ENCODE results near the gene TEN1.

The TEN1 gene

DNA sequence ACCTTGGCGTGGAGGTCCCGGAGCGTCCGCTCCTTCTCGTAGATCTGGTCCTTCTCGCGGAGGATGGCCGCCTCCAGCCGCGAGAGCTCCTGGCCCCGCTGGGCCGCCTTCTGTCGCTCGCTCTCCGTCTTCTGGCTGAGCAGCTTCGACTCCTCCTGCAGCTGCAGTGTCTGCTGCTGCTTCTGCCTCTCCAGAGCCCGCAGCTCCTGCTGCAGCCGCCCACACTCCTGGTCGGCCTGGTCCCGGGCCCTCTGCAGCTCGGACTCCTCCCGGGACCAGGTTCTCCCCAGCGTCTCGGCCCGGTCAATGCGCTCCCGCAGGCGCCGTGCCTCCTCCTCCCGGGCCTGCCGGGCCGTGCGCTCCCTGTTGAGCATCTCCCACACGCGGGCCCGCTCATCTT is 29.2 kb downstream of the TEN1 start:
- DNase-seq: no peak

DNA sequence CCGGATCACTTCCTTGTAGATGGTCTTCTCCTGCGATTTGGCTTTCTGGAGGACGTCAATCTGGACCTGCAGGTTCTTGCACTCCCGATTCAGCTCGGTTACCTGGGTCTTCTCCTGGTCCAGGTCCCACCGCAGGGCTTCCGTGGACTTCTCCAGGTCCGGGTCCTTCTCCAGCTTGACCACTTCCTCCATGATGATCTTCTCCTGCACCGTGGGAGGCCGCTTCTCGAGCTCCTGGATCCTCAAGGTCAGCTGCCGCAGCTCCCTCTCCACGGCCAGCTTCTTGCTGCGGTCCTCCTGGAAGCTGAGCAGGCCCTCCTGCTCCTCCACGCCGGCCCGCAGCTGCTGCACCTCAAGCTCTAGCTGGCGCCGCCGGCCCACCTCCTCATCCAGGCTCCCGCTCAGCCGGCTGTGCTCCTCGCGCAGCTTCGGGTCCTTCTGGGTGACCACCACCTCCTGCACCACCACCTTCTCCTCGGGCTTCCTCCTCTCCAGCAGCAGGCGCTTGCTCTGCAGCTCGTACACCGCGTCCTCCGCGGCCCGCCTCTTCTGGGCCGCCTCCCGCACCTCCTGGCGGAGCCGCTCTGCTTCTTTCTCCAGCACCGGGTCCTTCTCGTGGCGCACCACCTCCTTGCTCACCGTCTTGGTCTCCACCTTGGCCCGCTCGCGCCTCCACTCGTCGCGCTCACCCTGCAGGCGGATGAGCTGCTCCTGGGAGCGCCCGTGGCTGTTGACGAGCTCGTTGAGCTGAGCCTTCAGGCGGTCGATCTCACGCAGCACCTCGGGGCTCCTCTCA is 29.8 kb downstream of the TEN1 start:
- no peak for DNase-seq

DNA sequence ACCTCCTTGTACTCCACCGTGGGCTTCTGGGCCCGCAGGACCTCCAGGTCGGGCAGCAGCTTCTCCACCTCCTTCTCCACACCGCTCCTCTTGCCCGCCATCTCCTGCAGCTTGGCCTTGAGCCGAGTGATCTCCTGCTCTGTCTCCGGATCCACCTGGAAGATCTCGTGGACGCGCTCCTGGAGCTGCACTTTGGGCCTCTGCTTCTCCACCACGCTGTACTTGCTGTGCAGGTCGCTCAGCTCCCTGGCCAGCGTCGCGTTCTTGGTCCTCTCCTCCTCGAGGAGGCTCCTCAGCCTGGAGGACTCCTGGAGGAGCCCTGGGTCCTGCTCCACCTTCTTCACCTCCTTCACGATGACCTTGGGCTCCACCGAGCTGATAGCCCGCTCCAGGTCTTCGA is 30.4 kb downstream of the TEN1 start:
- no peak for DNase-seq

DNA sequence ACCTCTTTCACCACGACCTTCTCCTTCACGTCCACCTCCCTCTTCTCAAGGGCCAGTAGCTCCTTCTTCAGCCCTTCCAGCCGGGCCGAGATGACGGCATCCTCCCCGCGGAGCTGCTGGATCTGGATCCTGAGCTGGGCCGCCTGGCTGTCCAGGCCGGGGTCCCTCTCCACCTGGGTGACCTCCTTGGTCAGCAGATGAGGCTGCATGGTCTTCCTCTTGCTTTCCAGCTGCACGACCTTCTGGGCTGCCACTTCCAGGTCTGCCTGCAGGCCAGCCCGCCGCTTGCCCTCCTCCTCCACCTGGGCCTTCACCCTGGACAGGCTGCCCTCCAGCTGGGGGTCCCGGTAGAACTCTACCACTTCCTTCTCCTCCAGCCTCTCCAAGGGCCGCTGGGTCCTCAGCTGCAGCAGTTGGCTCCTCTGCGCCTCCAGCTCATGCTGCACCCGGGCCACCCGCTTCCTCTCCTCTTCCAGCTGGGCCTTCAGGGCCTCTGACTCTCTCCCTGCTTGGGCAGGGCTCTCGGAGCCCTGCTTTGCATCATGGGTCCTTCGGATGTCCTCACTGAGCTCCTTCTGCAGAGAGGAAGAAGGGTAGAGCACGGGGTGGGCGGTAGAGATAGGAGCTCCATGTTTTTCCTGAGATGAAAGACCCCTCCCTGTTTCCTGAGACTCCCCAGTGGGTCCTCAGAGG is 31.1 kb downstream of the TEN1 start:
- DNase-seq: no peak

DNA sequence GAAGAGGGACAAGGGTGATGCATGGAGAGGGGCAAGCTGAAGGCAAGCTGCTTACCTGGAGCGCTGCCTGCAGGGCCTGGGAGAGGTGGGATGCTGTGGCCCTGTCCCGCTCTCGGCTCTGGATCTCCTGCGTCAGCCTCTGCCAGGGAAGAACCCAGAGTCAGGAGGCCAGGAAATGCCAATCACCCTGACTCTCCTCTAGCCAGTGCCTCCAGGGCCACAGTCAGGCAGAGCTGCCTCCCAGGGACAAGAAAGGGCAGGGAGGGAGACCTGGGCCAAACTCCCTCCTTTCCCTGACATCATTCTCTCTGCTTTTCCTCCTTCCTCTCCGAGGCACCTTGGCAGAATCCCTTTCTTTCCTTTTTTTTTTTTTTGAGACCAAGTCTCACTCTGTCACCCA is 32.9 kb downstream of the TEN1 start:
- DNase-seq: no peak

DNA sequence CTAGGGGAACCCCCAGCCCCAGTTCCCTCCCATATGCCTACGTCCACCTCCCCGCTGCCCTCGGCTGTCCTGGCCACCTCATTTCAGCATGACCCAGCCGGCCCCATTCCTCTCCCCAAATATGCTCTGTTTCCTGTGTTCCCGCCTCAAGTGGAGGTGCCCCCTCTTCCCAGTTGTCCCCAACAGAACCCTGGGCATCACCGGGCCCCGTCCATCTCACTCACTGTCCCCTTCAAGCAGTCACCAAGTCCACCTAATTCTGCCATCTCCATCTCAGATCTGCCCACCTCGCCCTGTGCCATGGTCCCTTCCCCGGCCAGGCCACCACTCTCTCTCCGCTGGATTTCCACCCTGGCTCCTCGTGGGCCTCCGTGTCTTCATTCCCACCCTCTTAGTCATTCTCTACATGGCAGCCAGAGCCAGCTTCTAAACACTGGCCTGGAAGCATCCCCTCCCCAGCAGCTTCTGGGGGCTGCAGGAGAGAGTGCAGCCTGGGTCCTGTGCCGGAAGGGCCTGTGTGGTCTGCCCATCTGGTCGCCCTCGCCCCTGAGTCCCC is 34.4 kb downstream of the TEN1 start:
- DNase-seq: no peak

DNA sequence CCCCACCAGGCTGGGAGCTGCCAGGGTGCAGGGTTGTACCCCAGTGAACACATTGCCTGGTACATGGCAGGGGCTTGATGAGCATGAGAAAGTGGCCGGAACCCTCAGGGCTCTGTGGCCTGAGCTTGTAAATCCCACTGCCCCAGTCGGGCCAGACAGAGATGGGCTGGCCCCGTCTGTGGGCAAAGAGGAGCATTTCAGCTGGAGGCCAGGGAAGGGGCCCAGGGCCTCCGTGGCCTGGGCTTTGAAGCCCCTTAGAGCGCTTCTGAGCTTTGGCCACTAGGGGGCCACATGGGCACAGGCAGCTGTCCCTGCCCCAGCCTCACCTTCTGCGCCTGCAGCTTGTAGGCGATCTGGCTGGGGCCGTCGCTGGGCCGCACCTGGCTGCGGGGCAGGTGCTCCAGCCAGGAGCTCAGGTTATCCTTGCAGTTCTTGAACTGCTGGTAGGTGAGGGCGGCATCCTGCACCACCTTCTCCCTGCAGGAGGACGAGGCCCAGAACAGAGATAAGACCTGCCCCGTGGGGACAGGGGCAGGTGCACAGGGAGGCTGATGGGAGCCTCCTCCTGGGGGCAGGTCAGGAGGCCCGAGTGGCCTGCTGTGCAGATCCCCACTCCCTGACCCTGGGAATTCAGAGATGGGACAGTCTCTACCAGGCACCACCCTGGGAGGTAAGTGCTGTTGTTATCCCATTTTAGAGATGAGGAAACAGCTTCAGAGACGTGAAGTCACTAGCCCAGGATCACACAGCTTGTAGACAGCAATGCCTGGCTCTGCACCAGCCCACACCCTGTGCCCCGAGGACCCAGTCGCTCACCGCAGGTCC is 35.3 kb downstream of the TEN1 start:
- DNase-seq: peak; percentile 37

DNA sequence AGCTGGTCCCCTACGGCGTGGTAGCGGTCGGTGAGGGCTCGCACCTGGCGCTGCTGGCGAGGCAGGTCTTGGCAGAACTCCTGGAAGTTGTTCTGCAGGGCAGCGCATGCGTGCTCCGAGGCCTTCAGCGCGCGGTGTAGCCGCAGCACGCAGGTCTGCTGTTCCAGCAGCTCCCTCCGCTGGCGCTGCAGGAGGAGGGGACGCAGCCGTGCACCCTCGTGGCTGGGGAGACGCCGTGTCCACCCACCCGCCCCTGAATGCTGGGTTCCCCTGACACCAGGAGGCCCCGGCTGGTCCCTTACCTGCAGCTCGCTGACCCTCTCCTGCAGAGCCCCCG is 35.9 kb downstream of the TEN1 start:
- no peak for DNase-seq

DNA sequence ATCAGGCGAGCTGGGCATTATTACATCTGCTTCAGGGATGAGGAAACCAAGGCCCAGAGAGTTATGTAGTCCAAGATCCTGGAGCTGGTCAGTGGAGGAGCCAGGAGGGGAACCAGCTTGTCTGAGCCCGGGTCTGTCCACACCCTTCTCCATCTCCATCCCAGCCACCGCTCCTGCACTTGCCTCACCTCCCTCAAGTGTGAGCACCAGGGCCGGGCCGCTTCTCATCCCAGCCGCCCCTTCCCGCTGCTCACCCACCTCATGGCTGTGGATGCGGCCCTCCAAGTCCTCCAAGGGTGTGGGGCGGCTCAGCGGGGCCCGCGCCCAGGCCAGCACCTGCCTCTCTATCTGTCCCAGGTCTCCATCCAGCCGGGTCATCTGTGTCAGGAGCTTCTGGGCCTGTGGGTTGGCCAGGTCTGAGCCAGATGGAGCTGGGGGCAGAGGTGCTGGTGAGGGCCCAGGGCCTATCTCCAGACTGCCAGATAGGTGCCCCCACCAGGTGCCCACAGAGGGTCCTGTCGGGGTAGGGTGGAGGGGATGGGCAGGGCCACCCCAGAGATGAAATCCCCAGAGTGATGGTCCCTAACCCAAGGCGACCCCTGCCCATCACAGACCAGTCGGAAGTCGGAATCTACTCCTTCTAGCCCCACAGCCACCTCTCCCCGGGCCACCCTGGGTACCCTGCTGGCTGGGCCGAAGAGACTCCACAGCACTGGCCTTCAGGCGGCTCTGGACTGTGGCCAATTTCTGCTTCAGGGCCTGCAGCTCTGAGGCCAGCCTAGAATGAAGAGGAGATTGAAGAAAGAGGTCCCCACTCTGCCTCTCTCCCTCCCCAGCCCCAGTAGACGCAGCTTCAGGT is 38.7 kb downstream of the TEN1 start:
- DNase-seq: no peak

DNA sequence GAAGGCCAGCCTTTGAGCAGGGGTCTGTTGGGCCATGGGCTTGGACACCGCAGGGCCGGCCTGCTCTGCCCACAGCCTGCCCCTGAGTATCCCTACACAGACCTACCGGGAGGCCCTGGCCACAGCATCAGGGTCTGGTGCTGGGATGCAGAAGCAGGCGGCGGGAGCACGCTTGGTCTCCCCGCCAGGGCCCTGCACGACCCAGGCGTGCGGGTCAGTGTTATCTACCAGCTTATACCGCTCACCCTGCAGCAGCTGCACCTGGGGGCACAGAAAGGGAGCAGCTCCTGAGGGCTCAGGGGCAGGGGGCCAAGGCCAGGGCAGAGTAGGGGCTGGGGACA is 39.3 kb downstream of the TEN1 start:
- no peak for DNase-seq

DNA sequence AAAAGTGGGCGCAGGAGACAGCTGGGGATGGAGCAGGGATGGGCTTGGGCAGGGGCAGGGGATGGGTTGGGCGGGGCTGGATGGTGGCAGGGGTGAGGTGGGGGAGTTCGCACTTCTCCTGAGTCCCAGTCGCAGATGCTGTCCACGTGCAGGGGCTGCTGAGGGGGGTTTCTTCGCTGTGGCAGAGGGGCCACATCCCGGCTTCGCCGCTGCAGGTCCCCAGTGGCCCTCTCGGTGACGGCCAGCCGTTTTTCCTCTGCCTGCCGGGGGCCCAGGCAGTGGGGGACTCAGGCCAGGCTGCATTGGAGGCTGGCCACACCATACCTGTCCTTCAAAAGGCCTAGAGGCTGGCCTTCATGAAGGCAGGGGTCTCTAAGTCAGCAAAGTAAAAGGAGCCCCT is 39.8 kb downstream of the TEN1 start:
- no peak for DNase-seq

DNA sequence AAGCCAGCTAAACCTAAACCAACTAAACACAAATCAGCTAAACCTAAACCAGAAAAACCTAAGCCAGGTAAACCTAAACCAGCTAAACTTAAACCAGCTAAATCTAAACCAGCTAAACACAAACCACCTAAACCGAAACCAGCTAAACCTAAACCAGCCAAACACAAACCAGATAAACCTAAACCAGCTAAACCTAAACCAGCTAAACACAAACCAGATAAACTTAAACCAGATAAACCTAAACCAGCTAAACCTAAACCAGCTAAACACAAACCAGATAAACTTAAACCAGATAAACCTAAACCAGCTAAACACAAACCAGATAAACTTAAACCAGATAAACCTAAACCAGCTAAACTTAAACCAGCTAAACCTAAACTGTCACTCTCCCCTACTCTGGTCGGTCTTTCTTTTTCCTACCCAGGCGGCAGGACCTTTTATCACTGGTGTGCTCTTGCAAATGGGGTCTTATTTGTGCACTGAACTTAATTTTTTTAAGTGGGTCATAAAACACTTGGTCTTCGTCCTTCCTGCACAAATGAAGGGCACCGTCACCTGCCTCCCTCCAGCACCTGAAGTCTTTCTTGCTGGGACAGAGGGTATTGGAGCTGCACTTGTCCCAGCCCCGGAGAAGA is 40.9 kb downstream of the TEN1 start:
- DNase-seq: no peak

DNA sequence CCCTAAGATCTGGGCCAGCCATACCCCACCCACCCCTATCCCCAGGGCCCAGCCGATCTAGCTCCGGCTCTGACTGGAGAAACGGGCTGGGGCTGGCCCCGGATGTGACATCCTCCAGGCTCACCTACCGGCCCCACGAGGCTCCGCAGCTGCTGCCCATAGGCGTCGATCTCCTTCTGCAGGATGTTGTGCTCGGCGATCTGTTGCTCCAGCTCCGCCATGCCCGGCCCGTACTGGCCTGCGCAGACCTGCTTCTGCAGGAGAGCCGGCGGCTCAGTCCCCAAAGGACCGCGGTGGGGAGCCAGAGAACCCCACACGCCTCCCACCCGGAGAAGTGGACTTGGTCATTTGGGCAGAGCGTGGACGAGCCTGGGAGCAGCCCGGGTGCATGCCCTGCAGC is 43.2 kb downstream of the TEN1 start:
- no peak for DNase-seq

DNA sequence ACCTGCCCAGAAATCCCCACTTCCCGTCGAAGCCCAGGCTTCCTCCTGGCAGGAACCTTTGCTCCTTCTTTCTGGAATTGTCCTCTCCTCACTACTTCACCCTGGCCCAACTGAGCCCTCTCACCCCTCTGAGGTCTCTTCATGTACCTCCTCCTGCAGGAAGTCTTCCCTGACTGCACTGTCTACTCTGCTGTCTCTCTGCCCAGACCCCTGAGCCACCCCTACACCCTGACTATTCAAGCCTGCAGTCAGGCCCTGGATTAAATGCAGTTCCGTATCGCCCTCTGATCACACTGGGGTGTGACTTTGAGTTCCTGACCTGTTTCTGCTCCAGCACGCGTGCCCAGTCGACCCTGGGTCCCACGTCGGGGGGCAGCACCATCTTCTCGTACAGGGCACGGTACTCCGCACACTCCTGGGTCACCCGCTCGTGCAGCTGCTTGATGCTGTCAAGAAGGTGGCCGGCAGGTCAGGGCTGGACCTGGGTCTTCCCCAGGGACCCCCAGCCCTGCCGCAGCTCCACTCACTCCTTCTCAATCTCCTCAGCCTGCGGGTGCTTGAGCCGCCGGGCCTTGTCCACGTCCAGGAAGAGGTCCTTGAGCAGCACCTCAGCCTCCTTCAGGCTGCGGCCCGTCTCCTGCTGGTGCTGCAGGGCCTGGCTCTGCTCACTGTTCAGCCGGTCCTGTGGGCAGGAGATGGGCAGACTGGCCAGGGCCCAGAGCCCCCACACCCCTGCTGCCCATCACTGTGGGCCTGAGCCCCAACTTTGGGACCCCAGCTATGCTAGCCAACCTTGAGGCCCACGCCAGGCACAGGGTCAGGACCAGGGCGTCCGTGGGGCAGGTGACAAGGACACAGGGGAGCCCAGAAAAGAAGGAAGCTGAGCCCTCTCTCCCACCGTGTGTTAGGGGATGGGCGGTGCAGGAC is 44.2 kb downstream of the TEN1 start:
- no peak for DNase-seq

DNA sequence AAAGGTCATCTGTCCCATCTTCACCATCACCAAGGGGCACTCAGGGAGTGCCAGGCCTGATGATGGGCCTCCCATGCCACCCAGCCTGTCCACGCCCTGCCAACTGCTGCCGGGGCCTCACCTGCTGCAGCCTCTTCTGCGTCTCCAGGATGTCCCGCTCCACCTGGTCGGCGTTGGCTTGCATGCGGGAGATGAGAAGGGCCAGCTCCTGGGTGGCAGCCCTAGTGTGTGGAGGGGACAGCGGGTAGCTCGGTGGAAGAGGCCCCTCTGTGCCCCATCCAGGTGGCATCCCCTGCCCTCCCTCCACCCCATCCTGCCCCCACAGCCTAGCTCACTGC is 44.8 kb downstream of the TEN1 start:
- DNase-seq: no peak

DNA sequence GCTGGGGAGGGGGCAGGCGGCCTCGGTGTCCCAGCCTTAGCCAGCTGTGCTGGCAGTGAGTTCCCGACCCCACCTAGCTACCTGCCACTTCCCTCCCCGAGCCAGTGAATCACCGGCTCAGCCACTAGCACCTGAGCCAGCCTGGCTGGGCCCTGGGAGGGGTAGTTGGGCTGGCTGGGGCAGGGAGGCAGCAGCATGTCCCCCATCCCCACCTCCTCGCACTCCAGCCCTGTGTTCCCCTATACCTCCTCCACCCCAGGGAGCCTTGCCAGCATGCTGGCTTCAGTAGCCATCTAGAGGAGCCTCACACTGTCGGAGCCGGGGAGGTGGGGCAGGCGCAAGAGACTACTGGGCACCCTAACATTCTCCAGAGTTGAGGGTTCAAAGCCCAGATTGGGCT is 45.3 kb downstream of the TEN1 start:
- DNase-seq: no peak

DNA sequence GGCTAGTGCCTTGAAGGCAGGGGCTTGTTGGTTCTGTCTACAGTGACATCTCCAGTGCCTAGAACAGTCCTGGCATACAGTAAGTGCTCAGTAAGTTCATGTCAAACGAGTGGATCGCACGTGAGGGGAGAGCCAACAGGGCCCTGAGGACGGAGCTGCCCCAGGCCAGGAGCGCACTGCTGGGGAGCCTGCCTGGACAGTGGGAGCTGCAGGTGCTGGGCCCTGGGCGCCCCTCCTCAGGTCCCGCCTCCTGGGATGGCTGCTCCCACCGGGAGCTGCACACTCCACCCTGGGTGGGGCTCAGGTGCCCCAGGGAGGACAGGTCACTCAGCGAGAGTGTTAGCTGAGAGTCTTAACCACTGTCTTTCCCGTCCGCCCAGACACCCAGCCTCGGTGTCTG is 46.3 kb downstream of the TEN1 start:
- DNase-seq: no peak

DNA sequence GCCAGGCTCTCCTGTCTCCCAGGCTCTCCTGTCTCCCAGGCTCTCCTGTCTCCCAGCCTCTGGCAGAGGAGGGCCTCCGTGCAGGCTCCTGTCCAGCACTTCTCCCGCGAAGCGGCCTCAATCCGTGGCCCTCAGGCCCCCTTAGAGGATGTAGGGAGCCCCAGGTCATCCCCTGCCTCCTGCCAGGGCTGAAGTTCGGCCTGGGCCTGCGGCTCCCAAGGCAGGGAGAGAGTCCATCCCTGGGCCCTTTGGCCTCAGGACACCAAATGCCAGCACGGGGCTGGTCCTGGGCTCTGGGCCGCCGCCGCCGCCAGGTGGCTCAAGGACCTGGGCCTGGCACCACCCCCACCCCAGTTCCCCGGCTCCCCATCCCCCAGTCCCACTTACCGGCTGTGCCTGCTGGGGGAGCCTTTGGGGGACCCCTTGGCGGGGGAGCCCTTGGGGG is 47.7 kb downstream of the TEN1 start:
- DNase-seq: no peak

DNA sequence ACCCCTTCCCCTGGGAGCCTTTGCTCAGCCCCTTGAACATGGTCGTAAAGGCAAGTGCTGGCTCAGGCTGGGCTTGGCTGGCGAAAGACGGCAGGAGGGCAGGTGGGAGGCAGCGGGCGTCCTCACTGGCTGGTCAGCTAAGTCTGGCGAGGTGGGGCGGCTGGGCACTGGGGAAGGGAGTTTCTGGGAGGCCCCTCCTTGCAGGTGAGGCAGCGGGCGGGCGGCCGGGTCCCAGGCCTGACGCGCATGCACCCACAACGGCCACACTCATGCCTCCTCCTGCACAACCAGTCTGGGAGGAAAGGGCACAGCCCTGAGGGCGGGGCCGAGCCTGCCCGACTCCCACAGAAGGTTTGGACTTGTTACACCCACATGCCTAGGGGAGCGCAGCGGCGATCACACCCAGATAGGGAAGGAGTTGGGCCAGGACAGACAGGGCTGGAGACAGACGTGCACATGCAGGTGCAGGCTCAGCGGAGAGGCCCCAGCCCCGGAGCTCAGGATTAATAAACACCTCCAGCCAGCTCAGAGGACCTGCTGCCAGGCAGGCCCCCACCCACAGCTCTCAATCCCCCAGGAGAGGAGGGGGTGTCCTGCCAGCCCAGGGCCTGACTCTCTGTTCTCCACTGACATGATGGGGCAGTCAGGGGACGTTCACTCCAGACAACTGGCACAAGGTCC is 48.3 kb downstream of the TEN1 start, which contains the start of gene EVPL:
Gene EVPL (minus strand): TSS at position 148 of the 681 bp plus-strand sequence. CDS start 108 bp downstream, at position 40.
- DNase-seq: peak; percentile 44

DNA sequence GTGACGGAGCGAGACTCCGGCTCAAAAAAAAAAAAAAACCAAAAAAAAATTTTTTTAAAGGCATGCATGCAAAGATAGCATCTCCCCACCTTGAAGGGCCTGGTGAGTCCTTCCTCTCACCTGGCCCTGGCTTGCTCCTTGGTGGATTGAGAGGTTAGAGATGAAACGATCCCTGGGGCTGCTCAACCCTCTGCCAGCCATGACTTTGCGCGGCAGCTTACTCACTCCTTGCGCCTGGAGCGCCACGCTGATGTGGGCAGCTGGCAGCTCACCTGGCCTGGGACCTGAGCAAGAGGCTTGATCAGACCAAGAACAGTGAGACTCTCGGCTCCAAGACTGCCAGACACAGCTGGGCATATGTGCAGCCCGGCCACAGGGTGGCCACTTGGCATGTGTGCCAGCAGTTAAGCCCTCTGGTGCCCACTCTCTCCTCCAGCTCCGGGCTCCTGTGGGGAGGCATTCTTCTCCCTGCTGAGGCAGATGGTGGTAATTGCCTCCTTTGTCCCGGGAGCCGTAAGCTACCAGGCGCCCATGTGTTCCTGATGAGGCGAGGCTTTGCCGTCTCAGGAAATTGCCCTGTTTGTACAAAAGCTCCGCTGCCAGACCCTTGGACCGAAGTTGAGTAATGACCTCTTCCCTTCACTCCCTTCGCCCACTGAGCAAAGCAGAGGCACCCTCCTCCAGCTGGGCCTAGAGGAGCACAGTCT is 53.2 kb downstream of the TEN1 start:
- no peak for DNase-seq
